Ascending aorta (tissue), 2 donors: Measurements from ENCODE around the gene HSD11B1. TPM values are rescaled to one million over a fixed set of nuclear protein-coding genes. Genes with fewer than 3 reads are reported as not detected.

Experiments
- DNase-seq, 2 donors: peaks; one replicate each; pipeline ENCODE4 v3.0.0-alpha.2; 2019; ENCODE audit warnings: low spot score in 2 of 2
- H3K27ac ChIP-seq, 2 donors: fragments of 200-600 bp; sonication (generic); one replicate each; pipeline ENCODE4 v1.5.1; 2016 to 2017; ENCODE audit warnings: mild to moderate bottlenecking in 1 of 2
- H3K27me3 ChIP-seq: fragments of 200-600 bp; sonication (generic); one replicate; pipeline ENCODE4 v1.5.1; 2017
- H3K36me3 ChIP-seq, 2 donors: fragments of 200-600 bp; sonication (generic); one replicate each; pipeline ENCODE4 v1.5.1; 2016
- H3K4me1 ChIP-seq, 2 donors: fragments of 200-600 bp; sonication (generic); one replicate each; pipeline ENCODE4 v1.5.1; 2016 to 2017; ENCODE audit warnings: mild to moderate bottlenecking in 1 of 2
- H3K4me3 ChIP-seq, 2 donors: fragments of 200-600 bp; sonication (generic); one replicate each; pipeline ENCODE4 v1.5.1; 2016 to 2017; ENCODE audit warnings: mild to moderate bottlenecking in 1 of 2
- H3K9me3 ChIP-seq, 2 donors: fragments of 200-600 bp; sonication (generic); one replicate each; pipeline ENCODE4 v1.5.1; 2016
- intact Hi-C: fragments of 100-400 bp; cut with DNase I; formaldehyde crosslinking; loops from one replicate; pipeline ENCODE4 v1.15.1; 2023
- total RNA-seq: library from RNA; depleted of rRNA; stranded (reverse); fragments of >200 nt; gene quantifications from one replicate; pipeline ENCODE4 v1.1.0, GENCODE V29; 2016
- TF ChIP-seq, protein P1 (sequence below), 3 experiments: fragments of 200-600 bp in 2 of 3; fragments of 450-650 bp in 1 of 3; sonication (generic) in 2 of 3; IDR thresholded peaks; one replicate each; pipeline ENCODE4 v1.5.1; 2016 to 2019; ENCODE audit warnings: antibody characterized with exemption in 3 of 3, mild to moderate bottlenecking in 1 of 3, moderate library complexity in 1 of 3

The HSD11B1 gene
- total RNA-seq, 1 donor from 2014 or later: 0.32 TPM

DNA sequence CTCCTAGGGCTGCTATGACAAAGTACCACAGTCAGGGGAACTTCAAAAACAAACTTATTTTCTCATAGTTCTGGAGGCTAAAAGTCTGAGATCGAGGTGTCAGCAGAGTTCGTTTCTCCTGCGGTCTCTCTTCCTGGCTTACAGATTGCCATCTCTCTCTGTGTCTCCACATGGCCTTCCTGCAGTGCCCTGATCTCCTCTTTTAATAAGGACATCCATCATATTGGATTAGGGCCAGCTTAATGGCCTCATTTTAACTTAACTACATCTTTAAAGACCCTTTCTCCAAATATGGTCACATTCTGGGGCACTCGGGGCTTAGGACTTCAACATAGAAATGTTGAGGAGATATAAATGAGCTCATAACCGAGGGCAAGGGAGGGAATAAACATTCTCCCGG, 67.5 kb downstream of the HSD11B1 start:
- no peaks in the 10 kb centered on the region for H3K9me3 ChIP-seq
- intact Hi-C loops: no loop called here

DNA sequence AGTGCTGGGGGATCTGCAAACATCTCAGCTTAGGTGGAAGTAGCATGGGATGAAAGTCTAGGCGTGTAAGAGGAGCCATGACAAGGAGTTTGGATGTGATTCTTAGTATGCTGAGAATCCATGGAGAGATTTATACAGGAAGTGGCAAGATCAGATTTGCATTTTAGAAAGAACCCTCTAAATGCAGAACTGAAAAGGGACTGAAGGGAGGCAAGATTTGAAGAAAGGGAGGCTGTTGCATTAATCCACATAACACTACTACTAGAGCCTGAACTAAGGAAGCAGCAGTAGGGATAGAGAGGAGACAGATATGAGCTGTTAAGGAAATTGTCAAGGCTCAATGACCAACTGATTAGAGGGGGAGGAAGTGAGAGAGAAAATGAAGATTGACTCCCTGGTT, 69.9 kb downstream of the HSD11B1 start:
- TF ChIP-seq, protein P1, sequence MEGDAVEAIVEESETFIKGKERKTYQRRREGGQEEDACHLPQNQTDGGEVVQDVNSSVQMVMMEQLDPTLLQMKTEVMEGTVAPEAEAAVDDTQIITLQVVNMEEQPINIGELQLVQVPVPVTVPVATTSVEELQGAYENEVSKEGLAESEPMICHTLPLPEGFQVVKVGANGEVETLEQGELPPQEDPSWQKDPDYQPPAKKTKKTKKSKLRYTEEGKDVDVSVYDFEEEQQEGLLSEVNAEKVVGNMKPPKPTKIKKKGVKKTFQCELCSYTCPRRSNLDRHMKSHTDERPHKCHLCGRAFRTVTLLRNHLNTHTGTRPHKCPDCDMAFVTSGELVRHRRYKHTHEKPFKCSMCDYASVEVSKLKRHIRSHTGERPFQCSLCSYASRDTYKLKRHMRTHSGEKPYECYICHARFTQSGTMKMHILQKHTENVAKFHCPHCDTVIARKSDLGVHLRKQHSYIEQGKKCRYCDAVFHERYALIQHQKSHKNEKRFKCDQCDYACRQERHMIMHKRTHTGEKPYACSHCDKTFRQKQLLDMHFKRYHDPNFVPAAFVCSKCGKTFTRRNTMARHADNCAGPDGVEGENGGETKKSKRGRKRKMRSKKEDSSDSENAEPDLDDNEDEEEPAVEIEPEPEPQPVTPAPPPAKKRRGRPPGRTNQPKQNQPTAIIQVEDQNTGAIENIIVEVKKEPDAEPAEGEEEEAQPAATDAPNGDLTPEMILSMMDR (IDR thresholded peaks at IDR 0.05): no peak
- Histone ChIP-seq H3K4me1 (peaks cover 0 to 7% of the 10 kb centered on the region in 2 donors), H3K27ac (no peak overlapping the region), H3K36me3 (no peaks in the 10 kb centered on the region), H3K27me3 (no peaks in the 10 kb centered on the region), H3K4me3 (no peak overlapping the region), H3K9me3 (no peaks in the 10 kb centered on the region)
- intact Hi-C loops: no loop called here
- no peak for DNase-seq

More for the DNA sequence above, 67.5 kb downstream of the HSD11B1 start:
- TF ChIP-seq, protein P1 (IDR thresholded peaks at IDR 0.05): no peak
- H3K4me1 ChIP-seq: peaks cover 6 to 16% of the 10 kb centered on the region in 2 donors
- H3K36me3 ChIP-seq: no peaks in the 10 kb centered on the region
- no peaks in the 10 kb centered on the region for H3K27me3 ChIP-seq
- no peak for DNase-seq
- no peak overlapping the region for H3K4me3 ChIP-seq
- no peak overlapping the region for H3K27ac ChIP-seq

DNA sequence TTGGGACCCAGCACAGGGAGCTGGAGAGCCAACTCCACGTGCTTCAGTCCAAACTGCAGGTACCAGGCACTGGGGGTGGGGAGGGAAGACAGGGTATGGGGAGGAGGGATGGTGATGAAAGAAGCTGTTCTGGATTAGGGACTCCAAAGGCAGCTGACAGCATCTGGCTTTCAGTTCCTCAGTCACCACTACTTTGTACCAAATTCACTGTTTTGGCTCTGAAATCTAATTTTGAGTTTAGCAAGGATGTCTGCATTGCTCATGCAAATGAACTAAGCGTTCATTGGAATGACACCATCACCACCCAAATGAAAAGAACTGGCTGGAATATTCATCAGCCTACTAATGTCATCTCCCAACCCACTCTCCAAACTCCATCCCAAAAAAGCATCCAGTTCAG, 71.0 kb downstream of the HSD11B1 start:
- Histone ChIP-seq H3K36me3 (no peaks in the 10 kb centered on the region), H3K27me3 (no peaks in the 10 kb centered on the region), H3K9me3 (no peaks in the 10 kb centered on the region), H3K27ac (no peak overlapping the region), H3K4me3 (no peak overlapping the region), H3K4me1 (no peaks in the 10 kb centered on the region)
- intact Hi-C loops: no loop called here
- no peak for DNase-seq
- TF ChIP-seq, protein P1 (IDR thresholded peaks at IDR 0.05): no peak

DNA sequence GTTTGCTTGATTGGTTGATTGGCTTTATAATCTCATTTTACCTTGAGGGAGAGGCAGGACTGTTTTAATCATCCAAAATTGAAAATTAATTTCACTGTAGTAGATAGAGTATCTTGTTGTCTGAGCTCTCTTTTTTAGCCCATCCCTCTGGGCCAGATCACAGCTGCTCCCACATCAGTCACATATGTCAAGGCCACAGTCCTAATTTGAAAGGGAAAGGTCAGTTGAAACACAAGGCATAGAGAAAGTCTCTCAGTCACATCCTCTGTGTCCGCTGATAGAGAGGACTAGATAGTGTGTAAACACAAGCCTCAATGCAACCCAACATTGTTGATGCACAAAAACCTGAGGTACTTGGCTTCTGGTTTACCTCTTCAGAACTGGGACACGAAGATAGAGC, 72.9 kb downstream of the HSD11B1 start:
- Histone ChIP-seq H3K27me3 (no peaks in the 10 kb centered on the region), H3K36me3 (no peaks in the 10 kb centered on the region), H3K4me1 (no peaks in the 10 kb centered on the region), H3K4me3 (no peak overlapping the region), H3K27ac (no peak overlapping the region), H3K9me3 (no peaks in the 10 kb centered on the region)
- TF ChIP-seq, protein P1 (IDR thresholded peaks at IDR 0.05): no peak
- intact Hi-C loops: no loop called here
- DNase-seq: no peak

DNA sequence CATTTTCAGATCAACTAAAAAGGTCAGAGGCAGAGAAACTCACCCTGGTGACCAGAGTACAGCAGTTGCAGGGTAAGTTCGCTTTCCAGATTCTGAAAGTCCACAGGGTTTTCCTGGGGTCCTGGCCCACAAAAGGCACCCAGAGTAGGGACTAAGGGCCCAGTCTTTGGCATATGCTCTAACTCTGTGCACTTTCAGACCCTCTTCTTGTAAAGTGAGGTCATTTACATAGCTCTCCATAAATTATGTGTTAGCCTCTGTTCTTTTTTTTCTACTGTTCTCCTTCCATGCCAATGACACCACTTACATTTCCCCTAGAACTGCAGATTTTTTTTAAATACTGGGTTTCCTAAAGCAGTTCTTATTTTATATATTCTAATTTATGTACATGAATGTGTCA, 73.5 kb downstream of the HSD11B1 start:
- TF ChIP-seq, protein P1 (IDR thresholded peaks at IDR 0.05): no peak
- Histone ChIP-seq H3K9me3 (no peaks in the 10 kb centered on the region), H3K4me1 (no peaks in the 10 kb centered on the region), H3K27me3 (no peaks in the 10 kb centered on the region), H3K36me3 (no peaks in the 10 kb centered on the region), H3K27ac (no peak overlapping the region), H3K4me3 (no peak overlapping the region)
- intact Hi-C loops: no loop called here
- DNase-seq: no peak

DNA sequence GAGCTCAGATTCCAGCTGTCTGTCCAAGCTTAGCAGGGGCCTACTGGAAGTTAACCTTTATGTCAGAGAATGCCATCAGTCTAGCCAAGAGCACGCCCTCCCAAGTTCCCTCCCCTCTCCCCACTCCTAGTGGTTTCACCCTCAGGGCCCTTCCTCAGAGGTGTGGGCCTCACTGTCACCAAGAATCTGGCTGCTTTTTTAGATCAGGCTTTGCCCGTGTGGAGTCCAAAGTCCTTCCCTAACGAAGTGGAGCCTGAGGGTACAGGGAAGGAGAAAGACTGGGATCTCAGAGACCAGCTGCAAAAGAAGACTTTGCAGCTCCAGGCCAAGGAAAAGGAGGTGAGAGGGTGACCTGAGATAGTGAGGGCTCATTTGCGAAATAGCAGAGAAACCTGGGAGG, 75.6 kb downstream of the HSD11B1 start:
- no peak for DNase-seq
- H3K4me3 ChIP-seq: no peak overlapping the region
- peaks cover 0 to 8% of the 10 kb centered on the region in 2 donors for H3K4me1 ChIP-seq
- no peaks in the 10 kb centered on the region for H3K9me3 ChIP-seq
- intact Hi-C loops: no loop called here
- H3K27me3 ChIP-seq: no peaks in the 10 kb centered on the region
- no peak overlapping the region for H3K27ac ChIP-seq
- TF ChIP-seq, protein P1 (IDR thresholded peaks at IDR 0.05): no peak
- H3K36me3 ChIP-seq: no peaks in the 10 kb centered on the region
